Chondrocyte (in vitro differentiated cells): Measurements from ENCODE around the gene GPR137B. TPM values are rescaled to one million over a fixed set of nuclear protein-coding genes. Genes with fewer than 3 reads are reported as not detected.

Source experiments
- DNase-seq: peaks from one replicate; pipeline ENCODE4 v3.0.0; 2021; ENCODE audit warnings: mixed read lengths, low spot score
- H3K27ac Mint-ChIP-seq: one replicate; pipeline ENCODE4 v1.8.0; 2021; ENCODE audit warnings: mild to moderate bottlenecking, moderate library complexity, mixed read lengths; ENCODE audit not compliant: unreplicated experiment
- H3K27me3 Mint-ChIP-seq: 2 replicates; pipeline ENCODE4 v1.8.0; 2021; ENCODE audit warnings: low read depth, mixed read lengths
- H3K36me3 Mint-ChIP-seq: 2 replicates; pipeline ENCODE4 v1.8.0; 2021; ENCODE audit warnings: low read depth, mixed read lengths
- H3K4me1 Mint-ChIP-seq: 2 replicates; pipeline ENCODE4 v1.8.0; 2021; ENCODE audit warnings: low read depth, mild to moderate bottlenecking, mixed read lengths
- H3K4me3 Mint-ChIP-seq: one replicate; pipeline ENCODE4 v1.8.0; 2021; ENCODE audit warnings: mild to moderate bottlenecking, moderate library complexity, mixed read lengths; ENCODE audit not compliant: unreplicated experiment
- H3K9me3 Mint-ChIP-seq: 2 replicates; pipeline ENCODE4 v1.8.0; 2021; ENCODE audit warnings: low read depth, mixed read lengths
- CTCF ChIP-seq: fragments of 200-600 bp; sonication (generic); IDR thresholded peaks from 2 replicates; pipeline ENCODE4 v1.5.0; 2021; ENCODE audit warnings: antibody characterized with exemption, mild to moderate bottlenecking, moderate library complexity
- total RNA-seq: library from RNA; stranded (reverse); gene quantifications from 3 replicates; pipeline ENCODE4 v1.2.1, GENCODE V29; 2021

The GPR137B gene
- total RNA-seq, 1 donor from 2014 or later, result 12.2 TPM

- peaks cover 8% of the 10 kb centered on the region for H3K36me3 Mint-ChIP-seq
- no peaks in the 10 kb centered on the region for H3K27me3 Mint-ChIP-seq
- no peak for DNase-seq
- peaks cover 9% of the 10 kb centered on the region for H3K9me3 Mint-ChIP-seq
- TF ChIP-seq CTCF, result no peak
- H3K4me3 Mint-ChIP-seq, result no peak overlapping the region
- H3K27ac Mint-ChIP-seq, result no peak overlapping the region
- no peaks in the 10 kb centered on the region for H3K4me1 Mint-ChIP-seq
Observed at GRCh38 chr1:236253119-236253518, 110.8 kb downstream of the GPR137B start.

GRCh38 chr1:236253918-236254637 is 111.7 kb downstream of the GPR137B start:
- Mint-ChIP-seq H3K27me3 (no peaks in the 10 kb centered on the region), H3K4me3 (no peak overlapping the region), H3K27ac (no peak overlapping the region), H3K4me1 (no peaks in the 10 kb centered on the region), H3K36me3 (peaks cover 9% of the 10 kb centered on the region), H3K9me3 (peaks cover 14% of the 10 kb centered on the region)
- DNase-seq, result no peak
- TF ChIP-seq CTCF, result no peak

GRCh38 chr1:236257216-236257615 is 114.9 kb downstream of the GPR137B start:
- H3K36me3 Mint-ChIP-seq, result peaks cover 22% of the 10 kb centered on the region
- TF ChIP-seq CTCF, result no peak
- no peaks in the 10 kb centered on the region for H3K4me1 Mint-ChIP-seq
- no peak overlapping the region for H3K27ac Mint-ChIP-seq
- H3K9me3 Mint-ChIP-seq, result peaks cover 37% of the 10 kb centered on the region
- DNase-seq, result no peak
- no peak overlapping the region for H3K4me3 Mint-ChIP-seq
- no peaks in the 10 kb centered on the region for H3K27me3 Mint-ChIP-seq

GRCh38 chr1:236258114-236258622 is 115.8 kb downstream of the GPR137B start:
- Mint-ChIP-seq H3K27ac (no peak overlapping the region), H3K27me3 (no peaks in the 10 kb centered on the region), H3K4me1 (no peaks in the 10 kb centered on the region), H3K9me3 (peaks cover 38% of the 10 kb centered on the region), H3K4me3 (no peak overlapping the region), H3K36me3 (peaks cover 25% of the 10 kb centered on the region)
- DNase-seq, result no peak
- TF ChIP-seq CTCF, result no peak

Other genes with a start within 250 kb of the GPR137B start
- gene NID1, start 77.4 kb upstream of the GPR137B start, total RNA-seq, result 73.0 to 102 TPM (median 99.1 TPM) in 3 replicates
- gene ERO1B, start 139.4 kb downstream of the GPR137B start, total RNA-seq, result 2.4 to 3.3 TPM (median 3.1 TPM) in 3 replicates